GM12878 (cell line): ENCODE measurements around the gene PTPRJ. TPM values are rescaled to one million over a fixed set of nuclear protein-coding genes. Genes with fewer than 3 reads are reported as not detected.

Experiments used
- ATAC-seq: fragments of 200-7000 bp; cut with Tn5 transposase; 3 replicates; pipeline ENCODE4 v1.9.1; 2020; ENCODE audit warnings: mild to moderate bottlenecking, moderate library complexity
- BruUV-seq: library from RNA; stranded (reverse); fragments of 400-500 nt; replicated peaks from 2 replicates; lab custom pipeline; 2021; lab: Mats Ljungman, UMichigan
- CTCF ChIA-PET: fragments of 300-600 bp; sonication (Branson Sonifier 250); formaldehyde crosslinking; extraction: SDS; loops from one replicate; lab custom pipeline; 2021; ENCODE audit warnings: inconsistent platforms; lab: Yijun Ruan, JAX
- POLR2A ChIA-PET: fragments of 350-600 bp; formaldehyde crosslinking; extraction: SDS; loops from one replicate; lab custom pipeline; 2021; ENCODE audit warnings: inconsistent platforms; lab: Charles Lee
- RAD21 ChIA-PET: fragments of 300-600 bp; sonication (Branson Sonifier 250); formaldehyde crosslinking; loops from one replicate; lab custom pipeline; 2023; ENCODE audit warnings: antibody characterized with exemption; ENCODE audit not compliant: unreplicated experiment; lab: Charles Lee
- SMC1A ChIA-PET: fragments of 300-600 bp; sonication (Branson Sonifier 250); formaldehyde crosslinking; loops from one replicate; lab custom pipeline; 2023; ENCODE audit not compliant: unreplicated experiment, uncharacterized antibody; lab: Charles Lee
- DNase-seq: peaks from one replicate; pipeline ENCODE4 v3.0.0-alpha.2; 2011; ENCODE audit warnings: low read depth, low spot score
- FAIRE-seq: peaks from 3 replicates; lab custom pipeline; 2011; peaks lifted over from hg19 to GRCh38; lab: Jason Lieb, UNC
- H2AFZ ChIP-seq: 2 replicates; pipeline ENCODE4 v1.6.0; 2011; ENCODE audit warnings: low read depth, low read length, control low read depth; ENCODE audit not compliant: control insufficient read depth
- H3K27ac ChIP-seq: 2 replicates; pipeline ENCODE4 v1.5.1; 2011; ENCODE audit warnings: control low read depth; ENCODE audit not compliant: control insufficient read depth, insufficient read depth
- H3K27me3 ChIP-seq, 2 experiments: replicated peaks in 1 of 2; 2 replicates each; pipeline versions ENCODE4 v1.6.0 to v1.6.1; 2011; ENCODE audit warnings: low read length in 1 of 2; ENCODE audit not compliant: control insufficient read depth in 2 of 2, insufficient read depth in 2 of 2
- H3K36me3 ChIP-seq, 2 experiments: 2 replicates each; pipeline ENCODE4 v1.5.1; 2011; ENCODE audit warnings: low read length in 1 of 2; ENCODE audit not compliant: control insufficient read depth in 2 of 2, insufficient read depth in 2 of 2
- H3K4me1 ChIP-seq: 2 replicates; pipeline ENCODE4 v1.6.1; 2011; ENCODE audit warnings: mild to moderate bottlenecking, low read length, moderate library complexity, mixed read lengths; ENCODE audit not compliant: control insufficient read depth, insufficient read depth
- H3K4me2 ChIP-seq: 2 replicates; pipeline ENCODE4 v1.6.0; 2011; ENCODE audit warnings: control low read depth; ENCODE audit not compliant: control insufficient read depth, insufficient read depth
- H3K4me3 ChIP-seq: fragments of 200-600 bp; sonication (generic); 2 replicates; pipeline ENCODE4 v1.5.1; 2016
- H3K79me2 ChIP-seq: 2 replicates; pipeline ENCODE4 v1.6.0; 2011; ENCODE audit warnings: low read length; ENCODE audit not compliant: control insufficient read depth, insufficient read depth
- H3K9ac ChIP-seq: 2 replicates; pipeline ENCODE4 v1.8.0; 2011; ENCODE audit warnings: low read length, control low read depth, mixed read lengths; ENCODE audit not compliant: control insufficient read depth, insufficient read depth
- H3K9me3 ChIP-seq: replicated peaks from 3 replicates; pipeline ENCODE4 v1.5.1; 2011; ENCODE audit warnings: mild to moderate bottlenecking, low read length; ENCODE audit not compliant: control insufficient read depth, insufficient read depth
- H4K20me1 ChIP-seq: 2 replicates; pipeline ENCODE4 v1.6.0; 2011; ENCODE audit not compliant: control insufficient read depth, insufficient read depth
- BACH1 ChIP-seq: fragments of 450-650 bp; IDR thresholded peaks from 2 replicates; pipeline ENCODE4 v1.6.1; 2017; ENCODE audit warnings: mild to moderate bottlenecking, borderline replicate concordance
- CBX3 ChIP-seq: fragments of 200-600 bp; sonication (generic); IDR thresholded peaks from 2 replicates; pipeline ENCODE4 v1.6.1; 2016; ENCODE audit warnings: low read depth, borderline replicate concordance
- EED ChIP-seq: sonication (generic); IDR thresholded peaks from 2 replicates; pipeline ENCODE4 v1.6.1; 2016; ENCODE audit warnings: antibody characterized with exemption, low read depth
- IRF4 ChIP-seq: IDR thresholded peaks from 2 replicates; pipeline ENCODE4 v1.6.1; 2011; ENCODE audit warnings: low read depth, low read length
- KDM1A ChIP-seq: fragments of 200-600 bp; sonication (generic); IDR thresholded peaks from 2 replicates; pipeline ENCODE4 v1.6.1; 2016; ENCODE audit warnings: borderline replicate concordance
- NFIC ChIP-seq: IDR thresholded peaks from 2 replicates; pipeline ENCODE4 v1.6.1; 2012; ENCODE audit warnings: low read depth, mild to moderate bottlenecking, inconsistent platforms, low read length, moderate library complexity
- NR2C2 ChIP-seq: IDR thresholded peaks from 2 replicates; pipeline ENCODE4 v1.6.1; 2011; ENCODE audit warnings: borderline replicate concordance, low read depth; ENCODE audit not compliant: control insufficient read depth, insufficient read length
- NR2F1 ChIP-seq: fragments of 450-650 bp; conservative IDR thresholded peaks from 2 replicates; pipeline ENCODE4 v1.6.1; 2017; ENCODE audit warnings: mild to moderate bottlenecking
- SREBF2 ChIP-seq: IDR thresholded peaks from 2 replicates; pipeline ENCODE4 v1.6.1; 2012; ENCODE audit warnings: mild to moderate bottlenecking, low read length
- TARDBP ChIP-seq: IDR thresholded peaks from 2 replicates; pipeline ENCODE4 v1.6.1; 2016; ENCODE audit warnings: borderline replicate concordance
- TCF3 ChIP-seq: IDR thresholded peaks from 2 replicates; pipeline ENCODE4 v1.6.1; 2012; ENCODE audit warnings: low read depth, mild to moderate bottlenecking, low read length, borderline replicate concordance; ENCODE audit not compliant: insufficient read depth
- ZNF207 ChIP-seq: fragments of 450-650 bp; IDR thresholded peaks from 2 replicates; pipeline ENCODE4 v1.6.1; 2014; ENCODE audit warnings: antibody characterized with exemption, mild to moderate bottlenecking, borderline replicate concordance
- ZZZ3 ChIP-seq: IDR thresholded peaks from 2 replicates; pipeline ENCODE4 v1.6.1; 2011; ENCODE audit warnings: low read depth; ENCODE audit not compliant: control insufficient read depth, insufficient read length
- WGBS: methylation state at CpG from one replicate; pipeline ENCODE4 v1.1.6; 2016; ENCODE audit warnings: low lambda C conversion rate; ENCODE audit not compliant: insufficient replicate concordance, insufficient coverage; ENCODE audit errors: missing lambda C conversion rate; 5-methylcytosine and 5-hydroxymethylcytosine counted together
- in situ Hi-C: fragments of 300-500 bp; cut with MboI; formaldehyde crosslinking; loops from 9 replicates; pipeline ENCODE4 v1.14.3; 2018; ENCODE audit warnings: mixed read lengths
- intact Hi-C: fragments of 100-400 bp; cut with micrococcal nuclease; formaldehyde crosslinking; loops from one replicate; pipeline ENCODE4 v1.14.2; 2022; ENCODE audit not compliant: unreplicated experiment
- polyA plus RNA-seq, 11 experiments: library from polyadenylated mRNA; depleted of rRNA in 4 of 11; unstranded in 6 of 11; stranded (reverse) in 5 of 11; fragments of >200 nt; fragmentation: Nextera tagmentation in 4 of 11; fragmentation: Illumina TruSeq in 1 of 11; extraction: Ambion mirVana in 4 of 11; extraction: Trizol in 1 of 11; gene quantifications; 1 replicate in 1 of 11; 2 replicates in 10 of 11; pipeline versions ENCODE4 v1.2.1 to v1.2.3, GENCODE V29; 2011 to 2016; ENCODE audit warnings: inconsistent platforms in 2 of 11, missing spikeins in 2 of 11, low read depth in 1 of 11
- total RNA-seq, 4 experiments: library from RNA; depleted of rRNA in 3 of 4; stranded (reverse); fragments of >200 nt in 3 of 4; fragmentation: Illumina TruSeq in 1 of 4; extraction: Trizol in 1 of 4; gene quantifications; 2 replicates each; pipeline versions ENCODE4 v1.2.1 to v1.2.3, GENCODE V29; 2013 to 2021
- TF ChIP-seq, protein P1 (sequence below): fragments of 450-650 bp; formaldehyde crosslinking; IDR thresholded peaks from 2 replicates; pipeline ENCODE4 v1.4.0; 2020; ENCODE audit warnings: mild to moderate bottlenecking, moderate library complexity
- TF ChIP-seq, protein P2 (sequence below): fragments of 450-650 bp; IDR thresholded peaks from 2 replicates; pipeline ENCODE4 v1.6.1; 2014; ENCODE audit warnings: mild to moderate bottlenecking

PTPRJ gene
- total and polyA plus RNA-seq, 10 of the 15 experiments (the other 5 are each of a cell fraction or from before 2014, with no cell fraction given), result 0.22 to 22.4 (median 7.4) TPM

DNA sequence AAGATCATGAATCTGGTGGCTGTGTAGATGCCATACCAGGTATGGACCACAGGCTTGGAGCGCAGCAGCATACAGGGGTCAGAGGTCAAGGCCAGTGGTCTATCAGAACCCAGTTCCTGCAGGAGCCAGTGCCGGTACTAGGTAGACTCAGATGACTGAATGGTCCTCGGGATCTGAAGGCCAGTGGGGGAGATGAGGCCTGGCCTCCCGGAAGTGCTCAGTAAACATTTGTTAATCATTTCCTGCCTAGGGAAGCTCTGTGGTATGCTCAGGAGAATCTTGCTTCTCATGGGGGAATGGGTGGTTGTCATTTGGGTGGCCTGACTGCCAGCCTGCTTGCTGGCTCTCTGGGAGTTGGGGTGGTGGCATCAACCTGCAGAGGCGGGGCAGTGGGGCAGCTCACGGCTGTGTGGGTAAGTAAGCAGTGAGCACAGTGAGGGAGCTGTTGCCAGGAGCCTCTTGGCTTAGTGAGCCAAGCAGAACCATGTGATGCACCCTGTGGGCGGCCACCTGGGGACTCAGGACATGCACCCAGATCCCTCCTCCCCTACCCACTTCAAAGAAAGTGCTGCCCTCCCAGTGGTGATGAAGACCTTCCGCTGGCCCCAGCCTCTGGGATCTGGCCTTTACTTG is 33.0 kb downstream of the PTPRJ start (continued):
- no peak for TF ChIP-seq KDM1A
- peak; percentile 65 for TF ChIP-seq EED
- TF ChIP-seq SREBF2, result no peak
- 0 out of 2 replicates have a peak, but pooled peaks have one; percentile 34 for TF ChIP-seq TCF3

DNA sequence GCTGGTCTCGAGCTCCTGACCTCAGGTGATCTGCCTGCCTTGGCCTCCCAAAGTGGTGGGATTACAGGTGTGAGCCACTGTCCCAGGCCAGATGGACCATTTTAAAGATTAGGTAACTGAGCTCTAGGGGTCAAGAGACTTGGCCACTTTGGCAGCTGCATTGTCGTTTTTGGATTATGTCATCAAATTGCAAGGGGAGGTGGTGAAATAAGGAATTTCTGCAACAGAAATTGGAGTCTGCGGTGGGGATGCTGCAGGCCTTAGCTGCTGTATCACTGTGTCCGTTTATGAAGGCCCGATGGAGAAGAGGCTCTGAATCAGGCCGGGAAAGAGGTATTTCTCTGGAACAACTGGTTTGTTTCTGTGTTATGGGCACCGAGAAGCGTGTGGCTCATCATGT is 34.6 kb downstream of the PTPRJ start:
- Histone ChIP-seq H3K79me2 (peaks cover 52% of the 10 kb centered on the region), H3K9ac (no peak overlapping the region), H3K4me2 (no peak overlapping the region), H3K4me3 (no peak overlapping the region), H3K27me3 (no peaks in the 10 kb centered on the region), H3K27ac (no peak overlapping the region)
- ChIA-PET CTCF (no interaction called here), SMC1A (interaction anchor here (1.3 to 2.0 kb wide), 2 partner anchors 14 to 31 kb away, joined by 3 to 7 read pairs; no protein-coding TSS in a partner anchor)
- DNase-seq (no peak), FAIRE-seq (no peak)
- WGBS, result 54% methylated on average over 8 of the region's 8 CpGs
- in situ Hi-C loops, result no loop called here
- TF ChIP-seq TARDBP, result no peak
- TF ChIP-seq ZZZ3, result no peak
- TF ChIP-seq NFIC, result no peak
- TF ChIP-seq NR2F1, result no peak
- no peak for TF ChIP-seq CBX3
- TF ChIP-seq BACH1, result no peak
- no peak for TF ChIP-seq NR2C2
- TF ChIP-seq, protein P1, sequence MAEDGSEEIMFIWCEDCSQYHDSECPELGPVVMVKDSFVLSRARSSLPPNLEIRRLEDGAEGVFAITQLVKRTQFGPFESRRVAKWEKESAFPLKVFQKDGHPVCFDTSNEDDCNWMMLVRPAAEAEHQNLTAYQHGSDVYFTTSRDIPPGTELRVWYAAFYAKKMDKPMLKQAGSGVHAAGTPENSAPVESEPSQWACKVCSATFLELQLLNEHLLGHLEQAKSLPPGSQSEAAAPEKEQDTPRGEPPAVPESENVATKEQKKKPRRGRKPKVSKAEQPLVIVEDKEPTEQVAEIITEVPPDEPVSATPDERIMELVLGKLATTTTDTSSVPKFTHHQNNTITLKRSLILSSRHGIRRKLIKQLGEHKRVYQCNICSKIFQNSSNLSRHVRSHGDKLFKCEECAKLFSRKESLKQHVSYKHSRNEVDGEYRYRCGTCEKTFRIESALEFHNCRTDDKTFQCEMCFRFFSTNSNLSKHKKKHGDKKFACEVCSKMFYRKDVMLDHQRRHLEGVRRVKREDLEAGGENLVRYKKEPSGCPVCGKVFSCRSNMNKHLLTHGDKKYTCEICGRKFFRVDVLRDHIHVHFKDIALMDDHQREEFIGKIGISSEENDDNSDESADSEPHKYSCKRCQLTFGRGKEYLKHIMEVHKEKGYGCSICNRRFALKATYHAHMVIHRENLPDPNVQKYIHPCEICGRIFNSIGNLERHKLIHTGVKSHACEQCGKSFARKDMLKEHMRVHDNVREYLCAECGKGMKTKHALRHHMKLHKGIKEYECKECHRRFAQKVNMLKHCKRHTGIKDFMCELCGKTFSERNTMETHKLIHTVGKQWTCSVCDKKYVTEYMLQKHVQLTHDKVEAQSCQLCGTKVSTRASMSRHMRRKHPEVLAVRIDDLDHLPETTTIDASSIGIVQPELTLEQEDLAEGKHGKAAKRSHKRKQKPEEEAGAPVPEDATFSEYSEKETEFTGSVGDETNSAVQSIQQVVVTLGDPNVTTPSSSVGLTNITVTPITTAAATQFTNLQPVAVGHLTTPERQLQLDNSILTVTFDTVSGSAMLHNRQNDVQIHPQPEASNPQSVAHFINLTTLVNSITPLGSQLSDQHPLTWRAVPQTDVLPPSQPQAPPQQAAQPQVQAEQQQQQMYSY (CRISPR knock-in tag), result no peak
- no peak for TF ChIP-seq IRF4
- TF ChIP-seq, protein P2, sequence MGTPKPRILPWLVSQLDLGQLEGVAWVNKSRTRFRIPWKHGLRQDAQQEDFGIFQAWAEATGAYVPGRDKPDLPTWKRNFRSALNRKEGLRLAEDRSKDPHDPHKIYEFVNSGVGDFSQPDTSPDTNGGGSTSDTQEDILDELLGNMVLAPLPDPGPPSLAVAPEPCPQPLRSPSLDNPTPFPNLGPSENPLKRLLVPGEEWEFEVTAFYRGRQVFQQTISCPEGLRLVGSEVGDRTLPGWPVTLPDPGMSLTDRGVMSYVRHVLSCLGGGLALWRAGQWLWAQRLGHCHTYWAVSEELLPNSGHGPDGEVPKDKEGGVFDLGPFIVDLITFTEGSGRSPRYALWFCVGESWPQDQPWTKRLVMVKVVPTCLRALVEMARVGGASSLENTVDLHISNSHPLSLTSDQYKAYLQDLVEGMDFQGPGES, result no peak
- TF ChIP-seq ZNF207, result no peak
- TF ChIP-seq, all 136 proteins: peak for 0
- no peaks in the 10 kb centered on the region for H3K36me3 ChIP-seq
- intact Hi-C loops, result no loop called here
- no peaks in the 10 kb centered on the region for H4K20me1 ChIP-seq
- ATAC-seq, result no peak
- peaks cover 75% of the 10 kb centered on the region for H3K4me1 ChIP-seq
- no TSS peak for BruUV-seq
- no peak overlapping the region for H2AFZ ChIP-seq
- ChIA-PET POLR2A (interaction anchor here (0.8 to 2.2 kb wide), 2 partner anchors 13 to 167 kb away, joined by 3 to 7 read pairs; partner anchors contain the start of gene NUP160), RAD21 (no interaction called here)
- H3K9me3 ChIP-seq, result no peaks in the 10 kb centered on the region; the same call in 2 of the 3 replicates
